Activated CD4-positive, alpha-beta T cell treated with anti-CD3 and anti-CD28 coated beads for 1 hour (primary cell): ENCODE measurements around the gene APC2.
"Not testable (repeated sequence)": the region's sequence is repeated elsewhere in the genome, so short reads cannot be mapped to it uniquely, and the experiment has no call there.

ENCODE experiments used
- DNase-seq: peaks from one replicate; pipeline ENCODE4 v3.0.0-alpha.2; 2020

APC2 gene

DNA sequence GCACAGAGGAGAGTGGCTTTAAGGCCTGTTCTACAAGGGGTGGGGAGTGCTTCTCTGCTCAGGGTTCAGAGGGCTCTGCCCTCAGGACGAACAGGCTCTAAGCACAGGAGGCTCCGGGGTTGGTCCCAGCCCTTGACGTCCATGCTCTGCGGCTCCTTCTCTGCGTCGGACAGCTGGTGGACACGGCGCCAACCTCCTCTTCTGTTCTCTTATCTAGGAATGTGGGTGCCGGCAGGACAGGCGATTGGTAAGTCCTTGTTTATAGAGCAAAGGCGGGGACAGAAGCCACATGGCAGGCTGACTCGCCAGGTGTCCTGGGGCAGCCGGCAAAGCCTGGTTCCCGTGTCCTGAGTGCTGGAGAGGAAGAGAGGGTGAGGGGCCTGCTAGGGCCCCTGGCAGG lies 20.2 kb upstream of the APC2 start:
- DNase-seq = no peak

- DNase-seq = no peak
These were observed 19.7 kb upstream of the APC2 start for GRCh38 chr19:1430246-1430645.

DNA sequence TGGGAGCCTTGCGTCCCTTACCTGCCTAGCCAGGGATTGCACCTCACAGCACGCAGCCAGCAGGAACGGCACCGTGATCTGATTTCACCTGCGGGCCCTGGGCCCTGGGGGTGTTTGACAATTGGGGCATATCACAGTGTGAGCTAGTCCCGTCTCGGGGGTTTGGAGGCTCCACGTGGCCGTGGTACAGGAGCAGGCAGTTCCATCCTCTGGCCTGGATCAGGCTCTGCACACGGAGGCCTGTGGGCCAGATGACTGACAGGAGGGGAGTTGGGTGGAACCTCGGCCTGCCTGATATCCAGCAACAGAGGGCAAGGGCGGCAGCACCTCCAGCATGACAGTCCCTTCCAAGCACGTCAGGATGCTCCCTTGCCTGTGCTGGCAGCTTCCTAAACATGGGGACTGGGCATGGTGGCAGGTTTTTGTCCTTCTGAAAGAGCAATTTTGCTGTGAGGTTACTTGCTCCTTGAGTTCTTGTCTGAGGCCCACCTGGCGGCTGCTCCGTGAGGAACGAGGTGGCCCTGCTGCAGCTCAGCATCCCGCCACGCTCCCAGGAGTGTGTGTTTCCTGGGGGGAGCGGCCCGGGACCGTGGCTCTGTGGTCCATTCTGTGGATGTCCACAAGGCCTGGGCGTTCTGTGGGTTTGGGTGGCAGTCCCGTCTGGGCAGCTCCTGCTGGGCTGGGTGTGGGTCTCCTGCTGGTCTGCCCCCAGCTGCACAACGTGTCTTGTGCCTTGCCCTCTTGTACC lies 18.0 kb upstream of the APC2 start:
- DNase-seq = no peak

GRCh38 chr19:1432507-1432887 lies 17.4 kb upstream of the APC2 start:
- DNase-seq = no peak

GRCh38 chr19:1433119-1434039 lies 16.5 kb upstream of the APC2 start:
- DNase-seq = no peak

DNA sequence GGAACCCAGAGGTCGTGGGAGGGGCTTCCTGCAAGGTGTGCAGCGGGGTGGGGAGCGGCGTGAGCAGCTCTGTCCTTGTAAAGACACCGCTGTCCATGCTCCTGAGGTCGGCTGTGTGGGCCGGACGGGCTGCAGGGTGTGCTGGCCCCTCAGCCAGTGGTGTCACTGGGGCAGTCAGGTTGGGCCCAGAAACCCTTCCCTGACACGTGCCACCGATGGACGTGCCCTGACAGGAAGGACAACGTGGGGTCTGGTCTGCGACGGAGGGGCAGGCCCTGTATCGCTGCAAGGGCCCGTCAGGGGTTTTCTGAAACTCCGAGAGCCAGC lies 15.9 kb upstream of the APC2 start:
- no peak for DNase-seq

- DNase-seq = no peak
These were observed 15.3 kb upstream of the APC2 start for GRCh38 chr19:1434577-1435060.

GRCh38 chr19:1435378-1435989 lies 14.4 kb upstream of the APC2 start:
- DNase-seq = no peak

DNA sequence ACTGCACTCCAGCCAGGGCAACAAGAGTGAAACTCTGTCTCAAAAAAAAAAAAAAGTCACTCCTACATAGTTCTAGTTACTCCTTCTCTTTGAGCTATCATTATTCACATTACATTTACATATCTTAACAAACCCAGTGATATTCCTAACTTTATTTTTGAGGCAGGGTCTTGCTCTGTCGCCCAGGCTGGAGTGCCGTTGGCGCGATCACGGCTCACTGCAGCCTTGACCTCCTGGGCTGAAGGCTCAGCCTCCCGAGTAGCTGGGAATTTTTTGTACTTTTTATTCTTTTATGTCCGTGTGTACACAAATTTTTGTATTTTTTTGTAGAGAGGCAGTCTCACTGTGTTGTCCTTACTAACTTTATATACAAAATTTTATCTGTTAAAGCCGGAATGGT lies 12.3 kb upstream of the APC2 start:
- no peak for DNase-seq

DNA sequence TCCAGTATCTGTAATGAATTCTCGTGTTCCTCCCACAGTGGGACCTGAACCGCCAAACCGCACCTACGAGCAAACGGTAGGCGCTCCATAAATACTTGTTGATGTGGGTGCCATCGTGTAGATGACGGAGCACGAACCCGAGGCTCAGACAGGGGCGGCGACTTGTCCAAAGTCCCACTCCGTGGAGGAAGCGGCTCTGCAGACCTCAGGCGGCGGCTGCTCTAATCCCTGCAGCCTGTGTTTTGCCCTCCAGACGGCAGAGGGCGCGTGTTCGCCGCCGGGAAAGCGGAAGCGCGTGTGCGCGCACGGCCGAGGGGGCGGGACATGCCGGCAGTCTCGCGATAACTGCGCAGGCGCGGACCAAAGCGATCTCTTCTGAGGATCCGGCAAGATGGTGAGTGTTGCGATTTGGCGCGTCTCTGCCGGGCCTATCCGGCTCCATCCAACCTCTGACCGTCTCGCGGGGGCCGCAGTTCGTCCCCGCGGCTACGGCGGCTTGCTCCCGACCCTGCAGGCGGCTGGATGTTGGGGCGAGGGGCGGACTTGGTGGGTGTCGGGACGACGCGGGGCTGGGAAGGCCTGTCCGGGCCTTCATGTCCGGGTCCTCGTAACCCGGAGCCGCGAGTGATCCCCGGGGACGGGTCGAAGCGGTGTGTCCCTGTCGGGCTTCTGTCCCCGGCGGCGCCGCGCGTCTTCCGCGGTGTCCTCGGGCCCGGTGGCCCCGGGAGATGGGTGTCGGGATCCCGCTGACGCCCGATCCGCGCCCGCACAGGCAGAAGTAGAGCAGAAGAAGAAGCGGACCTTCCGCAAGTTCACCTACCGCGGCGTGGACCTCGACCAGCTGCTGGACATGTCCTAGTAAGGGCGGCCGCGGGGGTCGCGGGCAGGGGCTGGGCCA lies 11.6 kb upstream of the APC2 start, which contains the start of gene RPS15:
Gene RPS15, plus strand, starts transcription at position 362 of the 898 bp plus-strand sequence. Its CDS starts 30 bp downstream, at position 392.
- DNase-seq = peak; percentile 95

DNA sequence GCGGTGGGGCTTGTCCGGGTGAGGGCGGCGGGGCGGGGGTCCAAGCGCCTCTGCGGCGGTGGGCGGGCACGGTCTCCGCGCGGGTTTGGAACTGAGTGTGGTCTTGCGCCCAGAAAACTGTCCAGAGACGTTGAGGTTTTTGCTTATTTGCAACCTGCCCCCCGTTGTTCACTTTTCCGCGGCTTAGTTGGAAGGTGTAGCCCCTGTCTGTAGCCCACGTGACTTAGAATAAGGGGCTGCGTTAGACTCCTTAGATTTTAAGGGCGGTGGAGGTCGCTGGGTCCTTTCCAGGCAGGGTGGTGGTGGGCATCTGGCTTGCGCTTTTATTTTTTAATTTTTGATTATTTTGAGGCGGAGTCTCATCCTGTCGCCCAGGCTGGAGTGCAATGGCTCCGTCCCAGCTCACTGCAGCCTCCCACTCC lies 11.0 kb upstream of the APC2 start:
- no peak for DNase-seq

DNA sequence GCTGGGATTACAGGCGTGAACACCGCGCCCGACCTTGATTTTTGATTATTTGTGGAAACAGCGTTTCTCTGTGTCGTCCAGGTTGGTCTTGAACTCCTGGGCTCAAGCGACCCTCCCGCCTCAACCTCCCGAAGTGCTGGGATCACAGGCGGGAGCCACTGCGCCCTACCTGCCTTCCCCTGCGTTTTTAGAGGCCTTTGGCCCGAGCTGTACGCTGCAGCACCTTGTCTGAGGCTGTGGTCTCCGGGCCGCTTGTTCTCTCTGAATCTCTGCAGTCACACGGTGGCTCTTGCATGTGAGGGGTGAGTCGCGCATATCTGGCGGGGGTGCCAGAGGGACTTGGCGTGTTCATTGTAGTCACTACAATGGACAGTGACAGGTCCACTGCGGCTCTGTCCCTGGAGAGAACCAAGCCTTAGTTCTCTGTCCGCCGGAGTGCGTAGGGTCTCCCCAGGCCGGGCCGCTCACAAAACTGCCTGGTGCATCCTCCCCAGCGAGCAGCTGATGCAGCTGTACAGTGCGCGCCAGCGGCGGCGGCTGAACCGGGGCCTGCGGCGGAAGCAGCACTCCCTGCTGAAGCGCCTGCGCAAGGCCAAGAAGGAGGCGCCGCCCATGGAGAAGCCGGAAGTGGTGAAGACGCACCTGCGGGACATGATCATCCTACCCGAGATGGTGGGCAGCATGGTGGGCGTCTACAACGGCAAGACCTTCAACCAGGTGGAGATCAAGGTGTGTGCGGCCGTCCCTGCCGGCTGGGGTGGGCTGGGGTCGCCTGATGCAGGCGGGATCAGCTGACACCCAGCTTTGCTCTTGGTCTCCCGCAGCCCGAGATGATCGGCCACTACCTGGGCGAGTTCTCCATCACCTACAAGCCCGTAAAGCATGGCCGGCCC lies 10.2 kb upstream of the APC2 start:
- not testable (repeated sequence) for DNase-seq

DNA sequence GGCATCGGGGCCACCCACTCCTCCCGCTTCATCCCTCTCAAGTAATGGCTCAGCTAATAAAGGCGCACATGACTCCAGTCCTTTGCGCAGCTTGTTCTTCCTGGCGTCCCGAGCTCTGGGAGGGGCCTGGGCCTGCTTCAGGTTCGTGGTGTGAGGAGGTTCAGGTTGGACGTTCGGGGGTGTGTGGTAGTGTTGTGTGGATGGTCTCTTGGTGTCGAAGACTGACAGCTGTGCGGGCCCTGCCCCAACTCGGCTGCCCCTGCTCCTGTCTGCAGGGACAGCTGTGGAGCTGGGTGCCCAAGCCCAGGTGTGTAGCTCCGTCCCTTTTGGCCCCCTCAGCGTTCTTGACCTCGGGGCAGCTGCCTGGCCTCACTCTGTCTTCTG lies 9.5 kb upstream of the APC2 start:
- no peak for DNase-seq

DNA sequence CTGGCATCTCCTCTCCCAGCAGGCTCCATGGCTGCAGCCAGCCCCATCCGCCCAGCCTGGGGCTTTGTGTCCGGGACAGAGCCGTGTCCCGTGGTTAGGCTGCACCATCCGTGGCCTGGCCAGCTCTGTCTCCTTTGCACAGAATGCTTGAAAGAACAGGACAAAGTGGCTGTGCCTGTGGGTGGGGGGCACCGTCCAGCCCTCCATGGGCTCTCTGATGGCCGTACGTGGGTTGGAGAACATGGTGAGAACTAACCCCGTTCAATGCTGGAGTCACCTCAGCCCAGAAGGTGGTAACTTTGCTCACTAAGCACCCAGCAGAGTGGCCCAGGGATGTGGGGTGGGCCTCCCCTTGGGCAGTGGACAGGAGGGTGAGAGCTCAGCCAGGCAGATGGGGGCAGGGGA lies 8.9 kb upstream of the APC2 start:
- DNase-seq = no peak

DNA sequence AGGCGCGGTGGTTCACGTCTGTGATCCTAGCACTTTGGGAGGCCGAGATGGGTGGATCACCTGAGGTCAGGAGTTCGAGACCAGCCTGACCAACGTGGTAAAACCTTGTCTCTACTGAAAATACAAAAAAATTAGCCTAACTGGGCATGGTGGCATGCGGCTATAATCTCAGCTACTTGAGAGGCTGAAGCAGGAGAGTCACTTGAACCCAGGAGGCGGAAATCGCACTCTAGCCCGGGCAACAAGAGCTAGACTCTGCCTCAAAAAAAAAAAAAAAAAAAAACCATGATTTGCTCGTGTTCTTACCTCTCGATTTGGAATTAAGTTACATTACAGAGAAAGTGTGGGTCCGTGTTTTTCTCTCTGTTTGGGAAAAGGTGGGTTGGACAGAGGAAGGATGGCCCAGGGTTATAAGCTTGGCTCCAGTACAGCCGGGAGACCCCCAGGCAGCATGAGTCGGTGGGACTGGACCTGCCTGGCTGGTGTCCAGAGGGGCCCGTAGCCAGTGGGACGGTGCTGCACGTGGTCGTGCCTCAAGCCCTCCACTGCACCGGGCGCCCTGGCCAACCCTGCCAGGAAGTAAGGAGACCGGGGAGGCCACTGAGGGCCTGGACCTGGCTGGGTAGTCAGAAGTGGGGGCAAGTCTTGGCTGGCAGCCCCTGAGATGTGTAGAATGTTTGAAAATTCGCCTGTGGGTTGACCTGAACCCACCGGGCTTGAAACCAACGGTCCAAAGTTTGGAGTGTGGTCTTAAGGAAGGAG lies 8.1 kb upstream of the APC2 start:
- no peak for DNase-seq

DNA sequence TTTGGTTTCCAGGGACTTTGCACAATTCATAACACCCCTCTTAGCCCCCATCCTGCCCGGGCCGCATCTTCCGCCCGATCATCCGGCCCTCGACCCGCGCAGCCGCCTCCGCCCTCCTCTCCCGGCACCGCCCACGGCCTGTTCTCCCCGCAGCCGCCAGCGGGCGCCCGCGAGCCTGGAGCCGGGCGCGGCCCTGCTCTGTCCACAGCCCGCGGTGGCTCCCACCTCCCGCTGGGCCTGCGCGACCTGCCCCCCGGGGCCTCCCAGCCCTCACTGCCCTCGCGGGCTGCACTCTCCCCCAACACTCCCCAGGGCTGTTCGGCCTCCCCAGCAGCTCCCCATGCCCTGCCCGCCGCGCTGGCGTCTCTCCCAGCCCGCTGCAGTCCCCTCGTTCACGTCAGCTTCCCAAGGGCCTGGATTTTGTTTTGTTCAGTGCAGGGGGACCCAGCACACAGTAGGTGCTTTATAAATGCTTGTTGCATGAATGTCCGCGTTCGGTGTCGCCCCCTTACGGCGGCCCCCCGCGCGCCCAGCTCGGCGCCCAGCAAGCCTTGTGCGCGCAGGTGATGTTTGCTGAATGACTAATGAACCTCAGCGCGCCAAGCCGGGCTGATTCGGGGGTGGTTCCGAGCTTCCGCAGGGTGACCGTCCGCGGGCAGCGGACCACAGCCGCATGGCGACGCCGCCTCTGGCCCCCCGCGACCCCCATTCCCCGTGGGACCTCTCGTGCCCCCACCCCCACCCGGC lies 4.6 kb upstream of the APC2 start:
- peak; percentile 61 for DNase-seq

GRCh38 chr19:1445932-1446712 lies 3.8 kb upstream of the APC2 start:
- DNase-seq = no peak

DNA sequence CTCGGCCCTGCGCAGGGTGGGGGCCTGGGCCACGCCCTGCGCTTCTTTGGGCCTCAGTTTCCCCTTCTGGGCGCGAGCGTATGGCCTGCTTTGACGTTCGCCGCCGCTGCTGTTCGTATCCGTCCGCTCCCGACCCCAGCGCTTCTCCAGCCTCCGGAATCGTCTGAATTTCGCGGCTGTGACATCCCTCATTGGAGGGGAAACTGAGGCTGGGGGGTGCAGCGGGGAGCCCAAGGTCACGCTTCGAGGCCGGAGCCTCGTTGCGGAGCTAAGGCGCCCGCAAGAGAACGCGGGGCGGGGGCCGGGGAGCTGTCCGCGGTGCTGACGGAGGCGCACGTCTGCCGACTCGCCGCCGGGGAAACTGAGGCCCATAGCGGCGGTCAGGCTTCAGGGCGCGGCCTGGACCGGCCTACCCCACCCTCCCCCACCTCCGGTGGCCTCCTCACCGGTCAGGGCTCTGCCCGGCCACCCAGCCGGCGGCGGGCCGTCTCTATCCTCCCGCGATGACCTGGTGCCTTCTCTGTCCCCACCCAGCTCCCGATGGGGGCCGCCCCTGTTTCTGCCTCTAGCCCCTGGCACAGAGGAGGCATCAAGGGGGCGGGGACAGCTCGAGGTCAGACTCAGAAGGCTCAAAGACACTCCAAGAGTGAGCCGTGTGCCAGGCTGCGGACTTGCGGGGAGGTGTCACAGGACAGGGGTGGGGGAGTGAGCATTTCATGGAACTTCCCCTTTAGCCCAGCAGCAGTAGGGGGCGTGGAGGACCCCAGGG lies 3.0 kb upstream of the APC2 start:
- DNase-seq = no peak
